Tibial nerve (tissue), 4 donors: Measurements from ENCODE around the gene KLHL18. TPM values are rescaled to one million over a fixed set of nuclear protein-coding genes. Genes with fewer than 3 reads are reported as not detected.
"Not testable (repeated sequence)": the region's sequence is repeated elsewhere in the genome, so short reads cannot be mapped to it uniquely, and the experiment has no call there.

ENCODE experiments used
- DNase-seq, 2 donors: peaks; one replicate each; pipeline ENCODE4 v3.0.0-alpha.2; 2019; ENCODE audit warnings: low spot score in 2 of 2
- H3K27ac ChIP-seq, 4 donors: fragments of 200-600 bp; sonication (generic) in 3 of 4; one replicate each; pipeline ENCODE4 v1.5.1; 2017 to 2019; ENCODE audit warnings: mild to moderate bottlenecking in 1 of 4
- H3K27me3 ChIP-seq, 2 donors: fragments of 200-600 bp; sonication (generic) in 1 of 2; one replicate each; pipeline versions ENCODE4 v1.5.1 to v1.6.0; 2017 to 2019
- H3K36me3 ChIP-seq, 3 donors: fragments of 200-600 bp; sonication (generic); one replicate each; pipeline ENCODE4 v1.5.1; 2018 to 2019
- H3K4me1 ChIP-seq, 4 donors: fragments of 200-600 bp; sonication (generic) in 3 of 4; one replicate each; pipeline ENCODE4 v1.5.1; 2017 to 2019
- H3K4me3 ChIP-seq, 4 donors: fragments of 200-600 bp; sonication (generic) in 3 of 4; one replicate each; pipeline ENCODE4 v1.5.1; 2017 to 2019; ENCODE audit warnings: mild to moderate bottlenecking in 1 of 4, moderate library complexity in 1 of 4
- H3K9me3 ChIP-seq, 4 donors: fragments of 200-600 bp; sonication (generic) in 3 of 4; one replicate each; pipeline ENCODE4 v1.5.1; 2017 to 2019
- EP300 ChIP-seq, 2 donors: sonication (generic); formaldehyde crosslinking; IDR thresholded peaks; one replicate each; pipeline ENCODE4 v1.6.1; 2017; ENCODE audit warnings: antibody characterized with exemption in 2 of 2, mild to moderate bottlenecking in 1 of 2
- POLR2A ChIP-seq, 2 donors: fragments of 450-650 bp; IDR thresholded peaks; one replicate each; pipeline ENCODE4 v1.6.1; 2017; ENCODE audit warnings: antibody characterized with exemption in 2 of 2, mild to moderate bottlenecking in 2 of 2, moderate library complexity in 2 of 2
- WGBS, 2 donors: methylation state at CpG; one replicate each; pipeline ENCODE4 v1.1.5; 2018; 5-methylcytosine and 5-hydroxymethylcytosine counted together
- total RNA-seq, 4 donors: library from RNA; depleted of rRNA; stranded (reverse); fragments of >200 nt; gene quantifications; one replicate each; pipeline ENCODE4 v1.1.0, GENCODE V29; 2016
- TF ChIP-seq, protein P1 (sequence below), 5 experiments: fragments of 200-600 bp in 3 of 5; fragments of 450-650 bp in 2 of 5; sonication (generic) in 3 of 5; IDR thresholded peaks; one replicate each; pipeline ENCODE4 v1.5.1; 2016 to 2019; ENCODE audit warnings: antibody characterized with exemption in 5 of 5, mild to moderate bottlenecking in 3 of 5, moderate library complexity in 2 of 5

Gene KLHL18
- total RNA-seq, 4 donors from 2014 or later, result 8.2 to 17.7 (median 13.7) TPM

DNA sequence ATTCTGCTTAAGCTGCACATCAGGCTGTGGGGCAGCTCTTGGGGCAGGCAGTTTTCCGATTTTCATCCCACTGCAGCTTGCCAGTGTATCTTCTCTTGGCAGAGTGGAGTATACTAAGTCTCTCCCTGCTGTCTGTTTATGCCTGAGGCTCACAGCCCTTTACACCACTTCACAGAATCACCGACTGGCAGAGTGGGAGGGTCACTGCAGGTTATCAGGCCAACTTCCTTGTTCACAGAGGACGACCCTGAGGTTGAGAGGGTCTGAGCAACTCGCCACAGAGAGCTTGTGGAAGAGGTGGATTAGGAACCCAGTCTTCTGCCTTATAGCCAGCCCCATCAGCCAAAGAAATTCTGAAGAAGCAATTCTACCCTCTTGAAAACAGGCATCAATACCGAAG lies 31.1 kb upstream of the KLHL18 start:
- TF ChIP-seq POLR2A (IDR thresholded peaks at IDR 0.05), result no peak
- no peak for TF ChIP-seq EP300 (IDR thresholded peaks at IDR 0.05)
- TF ChIP-seq, protein P1, sequence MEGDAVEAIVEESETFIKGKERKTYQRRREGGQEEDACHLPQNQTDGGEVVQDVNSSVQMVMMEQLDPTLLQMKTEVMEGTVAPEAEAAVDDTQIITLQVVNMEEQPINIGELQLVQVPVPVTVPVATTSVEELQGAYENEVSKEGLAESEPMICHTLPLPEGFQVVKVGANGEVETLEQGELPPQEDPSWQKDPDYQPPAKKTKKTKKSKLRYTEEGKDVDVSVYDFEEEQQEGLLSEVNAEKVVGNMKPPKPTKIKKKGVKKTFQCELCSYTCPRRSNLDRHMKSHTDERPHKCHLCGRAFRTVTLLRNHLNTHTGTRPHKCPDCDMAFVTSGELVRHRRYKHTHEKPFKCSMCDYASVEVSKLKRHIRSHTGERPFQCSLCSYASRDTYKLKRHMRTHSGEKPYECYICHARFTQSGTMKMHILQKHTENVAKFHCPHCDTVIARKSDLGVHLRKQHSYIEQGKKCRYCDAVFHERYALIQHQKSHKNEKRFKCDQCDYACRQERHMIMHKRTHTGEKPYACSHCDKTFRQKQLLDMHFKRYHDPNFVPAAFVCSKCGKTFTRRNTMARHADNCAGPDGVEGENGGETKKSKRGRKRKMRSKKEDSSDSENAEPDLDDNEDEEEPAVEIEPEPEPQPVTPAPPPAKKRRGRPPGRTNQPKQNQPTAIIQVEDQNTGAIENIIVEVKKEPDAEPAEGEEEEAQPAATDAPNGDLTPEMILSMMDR (IDR thresholded peaks at IDR 0.05), result no peak
- Histone ChIP-seq H3K9me3 (no peaks in the 10 kb centered on the region), H3K36me3 (no peaks in the 10 kb centered on the region), H3K4me1 (no peaks in the 10 kb centered on the region), H3K27ac (no peak overlapping the region), H3K27me3 (no peaks in the 10 kb centered on the region), H3K4me3 (no peak overlapping the region)
- 56 to 64% methylated on average over 4 to 5 of the region's 5 CpGs for WGBS, 2 donors
- no peak for DNase-seq

DNA sequence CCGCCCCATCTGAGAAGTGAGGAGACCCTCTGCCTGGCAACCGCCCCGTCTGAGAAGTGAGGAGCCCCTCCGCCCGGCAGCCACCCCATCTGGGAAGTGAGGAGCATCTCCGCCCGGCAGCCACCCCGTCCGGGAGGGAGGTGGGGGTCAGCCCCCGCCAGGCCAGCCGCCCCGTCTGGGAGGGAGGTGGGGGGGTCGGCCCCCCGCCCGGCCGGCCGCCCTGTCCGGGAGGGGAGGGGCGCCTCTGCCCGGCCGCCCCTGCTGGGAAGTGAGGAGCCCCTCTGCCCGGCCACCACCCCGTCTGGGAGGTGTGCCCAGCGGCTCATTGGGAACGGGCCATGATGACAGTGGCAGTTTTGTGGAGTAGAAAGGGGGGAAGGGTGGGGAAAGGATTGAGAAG lies 26.4 kb upstream of the KLHL18 start:
- H3K36me3 ChIP-seq, H3K4me1 ChIP-seq, H3K9me3 ChIP-seq, H3K27ac ChIP-seq, DNase-seq, H3K27me3 ChIP-seq, H3K4me3 ChIP-seq: not testable (repeated sequence)
- WGBS, 2 donors, result 82 to 91% methylated on average over 11 to 15 of the region's 25 CpGs

DNA sequence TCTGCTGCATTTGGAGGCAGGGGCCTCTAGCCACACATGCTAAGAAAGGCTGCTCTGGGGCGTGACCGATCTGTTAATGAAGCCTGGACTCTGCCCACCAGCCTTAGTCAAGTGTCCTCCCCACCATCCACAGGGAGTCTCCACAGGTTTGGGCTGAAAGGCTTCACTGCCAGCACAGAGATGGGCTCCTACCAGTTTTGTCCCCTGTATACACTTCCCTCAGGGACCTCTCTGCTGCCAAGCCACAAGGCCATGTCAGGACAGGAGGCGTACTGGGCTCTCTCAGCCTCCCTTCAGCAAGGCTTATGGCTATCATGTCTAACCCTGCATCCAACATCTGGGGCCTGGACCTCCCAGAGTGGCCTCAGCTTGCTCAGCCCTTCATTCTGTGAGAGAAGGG lies 23.6 kb upstream of the KLHL18 start:
- H3K9me3 ChIP-seq, result no peaks in the 10 kb centered on the region
- H3K27me3 ChIP-seq, result no peaks in the 10 kb centered on the region
- no peaks in the 10 kb centered on the region for H3K4me1 ChIP-seq
- DNase-seq, result no peak
- no peak overlapping the region for H3K4me3 ChIP-seq
- no peak for TF ChIP-seq EP300 (IDR thresholded peaks at IDR 0.05)
- TF ChIP-seq POLR2A (IDR thresholded peaks at IDR 0.05), result no peak
- TF ChIP-seq, protein P1 (IDR thresholded peaks at IDR 0.05), result no peak
- H3K27ac ChIP-seq, result no peak overlapping the region
- no peaks in the 10 kb centered on the region for H3K36me3 ChIP-seq
- 74 to 89% methylated on average over 1 to 3 of the region's 3 CpGs for WGBS, 2 donors

DNA sequence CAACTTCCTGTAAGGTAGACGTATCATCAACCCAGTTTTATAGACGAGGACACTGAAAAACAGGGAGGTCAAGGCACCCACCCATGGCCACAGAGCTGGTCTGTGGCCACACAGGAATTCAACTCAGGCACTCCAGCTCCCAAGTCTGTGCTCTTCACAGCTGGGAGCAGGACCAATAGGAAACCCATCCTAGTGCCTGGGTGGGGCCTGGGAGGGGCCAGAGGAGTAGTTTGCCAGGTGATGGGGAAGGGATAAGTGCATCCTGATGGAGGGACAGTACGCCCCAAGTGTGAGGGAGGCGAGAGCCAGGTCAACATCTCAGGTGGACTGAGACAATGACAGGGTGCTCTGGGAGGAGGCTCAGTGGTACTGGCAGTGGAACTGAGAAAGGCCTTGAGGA lies 22.1 kb upstream of the KLHL18 start:
- WGBS, 2 donors, result 84 to 89% methylated on average over 4 of the region's 4 CpGs
- Histone ChIP-seq H3K4me1 (no peaks in the 10 kb centered on the region), H3K9me3 (no peaks in the 10 kb centered on the region), H3K27ac (no peak overlapping the region), H3K27me3 (no peaks in the 10 kb centered on the region), H3K4me3 (no peak overlapping the region), H3K36me3 (no peaks in the 10 kb centered on the region)
- TF ChIP-seq EP300 (IDR thresholded peaks at IDR 0.05) (no peak), POLR2A (IDR thresholded peaks at IDR 0.05) (no peak)
- TF ChIP-seq, protein P1 (IDR thresholded peaks at IDR 0.05), result no peak
- DNase-seq, result no peak

DNA sequence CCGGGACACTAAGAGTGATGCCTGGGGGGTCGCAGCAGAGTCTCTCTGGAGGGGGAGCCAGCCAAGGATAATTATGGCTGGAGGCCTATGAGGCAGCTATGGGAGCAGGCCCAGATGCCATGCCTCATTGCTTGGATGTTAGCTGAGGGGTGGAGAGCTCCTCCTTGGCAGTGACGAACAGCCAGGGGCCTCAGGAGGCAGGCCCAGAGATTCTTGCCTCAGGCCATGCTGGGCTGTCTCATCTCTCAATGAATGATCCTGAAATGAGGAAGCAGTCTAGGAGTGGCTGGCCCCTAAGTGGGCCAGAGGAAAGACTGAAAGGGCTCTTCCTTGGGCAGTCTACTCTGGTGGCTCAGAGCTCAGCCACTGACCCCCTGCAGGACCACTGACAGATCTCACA lies 21.4 kb upstream of the KLHL18 start:
- TF ChIP-seq EP300 (IDR thresholded peaks at IDR 0.05) (no peak), POLR2A (IDR thresholded peaks at IDR 0.05) (no peak)
- TF ChIP-seq, protein P1 (IDR thresholded peaks at IDR 0.05), result no peak
- no peak for DNase-seq
- H3K9me3 ChIP-seq, result no peaks in the 10 kb centered on the region
- no peaks in the 10 kb centered on the region for H3K36me3 ChIP-seq
- no peak overlapping the region for H3K27ac ChIP-seq
- no peaks in the 10 kb centered on the region for H3K27me3 ChIP-seq
- no peak overlapping the region for H3K4me3 ChIP-seq
- no peaks in the 10 kb centered on the region for H3K4me1 ChIP-seq
- whole genome bisulfite sequencing, 2 donors, result 74 to 76% methylated on average over 3 of the region's 3 CpGs

DNA sequence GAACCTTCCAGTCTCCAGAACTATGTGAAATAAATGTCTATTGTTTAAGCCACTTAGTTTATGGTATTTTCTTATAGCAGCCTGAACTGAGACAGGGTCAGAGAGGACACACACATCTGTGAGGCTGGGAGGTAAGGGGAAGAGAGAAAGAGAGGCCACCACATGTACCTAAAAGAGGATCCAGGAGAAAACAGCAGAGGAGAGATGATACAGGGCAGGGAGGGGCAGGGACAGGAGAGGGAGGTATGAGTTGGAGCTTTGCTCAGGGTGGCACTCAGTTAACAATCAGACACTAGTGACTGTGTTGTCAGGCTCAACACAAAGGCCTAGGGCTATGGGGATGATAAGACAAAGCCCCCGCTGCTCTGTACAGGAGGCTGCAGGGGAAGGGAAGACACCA lies 17.7 kb upstream of the KLHL18 start:
- WGBS, 2 donors, result 80 to 85% methylated on average over 1 of the region's 1 CpG
- TF ChIP-seq EP300 (IDR thresholded peaks at IDR 0.05), result no peak
- TF ChIP-seq, protein P1 (IDR thresholded peaks at IDR 0.05), result no peak
- TF ChIP-seq POLR2A (IDR thresholded peaks at IDR 0.05), result no peak
- no peak overlapping the region for H3K27ac ChIP-seq
- no peaks in the 10 kb centered on the region for H3K27me3 ChIP-seq
- no peak overlapping the region for H3K4me3 ChIP-seq
- H3K9me3 ChIP-seq, result no peaks in the 10 kb centered on the region
- no peak for DNase-seq
- H3K36me3 ChIP-seq, result no peaks in the 10 kb centered on the region
- H3K4me1 ChIP-seq, result peaks cover 0 to 10% (median 0%) of the 10 kb centered on the region in 4 donors
